Fibroblast of skin of right quadriceps (primary cell): ENCODE results near the gene ZNF205.

ENCODE experiments used
- DNase-seq: peaks from one replicate; pipeline ENCODE4 v3.0.0-alpha.2; 2013

ZNF205 gene

GRCh38 chr16:3106205-3106928 lies 6.0 kb upstream of the ZNF205 start:
- DNase-seq = peak; percentile 91

GRCh38 chr16:3112881-3113574 lies 642 bp downstream of the ZNF205 start:
- no peak for DNase-seq

GRCh38 chr16:3113765-3114479 lies 1.5 kb downstream of the ZNF205 start:
- no peak for DNase-seq

- no peak for DNase-seq
Observed at GRCh38 chr16:3115003-3115402, 2.6 kb downstream of the ZNF205 start.

- no peak for DNase-seq
Observed at GRCh38 chr16:3115561-3115960, 3.2 kb downstream of the ZNF205 start.

GRCh38 chr16:3118204-3118790 lies 5.9 kb downstream of the ZNF205 start:
- no peak for DNase-seq

- DNase-seq = no peak
Observed at GRCh38 chr16:3118846-3119245, 6.5 kb downstream of the ZNF205 start.

GRCh38 chr16:3119286-3119685 lies 6.9 kb downstream of the ZNF205 start:
- no peak for DNase-seq

GRCh38 chr16:3119701-3120408 lies 7.5 kb downstream of the ZNF205 start:
- DNase-seq = no peak

GRCh38 chr16:3120435-3120834 lies 8.0 kb downstream of the ZNF205 start:
- DNase-seq = no peak

GRCh38 chr16:3121851-3122467 lies 9.6 kb downstream of the ZNF205 start:
- no peak for DNase-seq

- no peak for DNase-seq
Observed at GRCh38 chr16:3122926-3123570, 10.7 kb downstream of the ZNF205 start.

GRCh38 chr16:3123986-3124886 lies 11.8 kb downstream of the ZNF205 start:
- peak; percentile 91 for DNase-seq

GRCh38 chr16:3127745-3128144 lies 15.4 kb downstream of the ZNF205 start:
- DNase-seq = no peak

GRCh38 chr16:3129137-3130131 lies 17.0 kb downstream of the ZNF205 start:
- peak; percentile 79 for DNase-seq

- DNase-seq = peak; percentile 19
Observed at GRCh38 chr16:3131755-3132377, 19.5 kb downstream of the ZNF205 start.

GRCh38 chr16:3133844-3134243 lies 21.5 kb downstream of the ZNF205 start:
- DNase-seq = no peak

GRCh38 chr16:3134338-3135125 lies 22.1 kb downstream of the ZNF205 start, which contains the start of gene ZNF213:
Gene ZNF213, plus strand, starts transcription at chr16:3135029. Its CDS starts 2,252 bp downstream, at chr16:3137281.
- DNase-seq = peak; percentile 97
